ENCODE data around the gene PLPP1. TPM values are rescaled to one million over a fixed set of nuclear protein-coding genes. Genes with fewer than 3 reads are reported as not detected.

PLPP1 gene
- total RNA-seq, 1 donor from 2014 or later, result 26.6 TPM

- H3K4me3 ChIP-seq (ENCODE audit: low read depth, low read length), result no peak overlapping the region
- no peak for DNase-seq (ENCODE audit: low read depth)
- H3K27me3 ChIP-seq (ENCODE audit: control insufficient read depth, insufficient read depth, low read length), result no peaks in the 10 kb centered on the region
- H3K36me3 ChIP-seq (ENCODE audit: control insufficient read depth, insufficient read depth, low read length), result no peaks in the 10 kb centered on the region
- no peak for TF ChIP-seq CTCF (IDR thresholded peaks at IDR 0.05; ENCODE audit: insufficient read depth, low read length, poor library complexity, severe bottlenecking)
Measured at GRCh38 chr5:55557123-55557522, 22.4 kb upstream of the PLPP1 start.

GRCh38 chr5:55554585-55555202 lies 19.9 kb upstream of the PLPP1 start:
- DNase-seq (ENCODE audit: low read depth), result no peak
- no peak for TF ChIP-seq CTCF (IDR thresholded peaks at IDR 0.05; ENCODE audit: insufficient read depth, low read length, poor library complexity, severe bottlenecking)
- no peak overlapping the region for H3K4me3 ChIP-seq (ENCODE audit: low read depth, low read length)
- no peaks in the 10 kb centered on the region for H3K27me3 ChIP-seq (ENCODE audit: control insufficient read depth, insufficient read depth, low read length)
- H3K36me3 ChIP-seq (ENCODE audit: control insufficient read depth, insufficient read depth, low read length), result no peaks in the 10 kb centered on the region

GRCh38 chr5:55551904-55552303 lies 17.1 kb upstream of the PLPP1 start:
- H3K4me3 ChIP-seq (ENCODE audit: low read depth, low read length), result no peak overlapping the region
- no peak for DNase-seq (ENCODE audit: low read depth)
- TF ChIP-seq CTCF (IDR thresholded peaks at IDR 0.05; ENCODE audit: insufficient read depth, low read length, poor library complexity, severe bottlenecking), result no peak
- no peaks in the 10 kb centered on the region for H3K36me3 ChIP-seq (ENCODE audit: control insufficient read depth, insufficient read depth, low read length)
- H3K27me3 ChIP-seq (ENCODE audit: control insufficient read depth, insufficient read depth, low read length), result no peaks in the 10 kb centered on the region

GRCh38 chr5:55551358-55551757 lies 16.6 kb upstream of the PLPP1 start:
- no peaks in the 10 kb centered on the region for H3K36me3 ChIP-seq (ENCODE audit: control insufficient read depth, insufficient read depth, low read length)
- no peak overlapping the region for H3K4me3 ChIP-seq (ENCODE audit: low read depth, low read length)
- TF ChIP-seq CTCF (IDR thresholded peaks at IDR 0.05; ENCODE audit: insufficient read depth, low read length, poor library complexity, severe bottlenecking), result no peak
- no peak for DNase-seq (ENCODE audit: low read depth)
- H3K27me3 ChIP-seq (ENCODE audit: control insufficient read depth, insufficient read depth, low read length), result no peaks in the 10 kb centered on the region

GRCh38 chr5:55547781-55548180 lies 13.0 kb upstream of the PLPP1 start:
- no peak for TF ChIP-seq CTCF (IDR thresholded peaks at IDR 0.05; ENCODE audit: insufficient read depth, low read length, poor library complexity, severe bottlenecking)
- Histone ChIP-seq H3K27me3 (ENCODE audit: control insufficient read depth, insufficient read depth, low read length) (no peaks in the 10 kb centered on the region), H3K4me3 (ENCODE audit: low read depth, low read length) (no peak overlapping the region), H3K36me3 (ENCODE audit: control insufficient read depth, insufficient read depth, low read length) (no peaks in the 10 kb centered on the region)
- DNase-seq (ENCODE audit: low read depth), result no peak

GRCh38 chr5:55546947-55547346 lies 12.2 kb upstream of the PLPP1 start:
- Histone ChIP-seq H3K4me3 (ENCODE audit: low read depth, low read length) (no peak overlapping the region), H3K27me3 (ENCODE audit: control insufficient read depth, insufficient read depth, low read length) (no peaks in the 10 kb centered on the region), H3K36me3 (ENCODE audit: control insufficient read depth, insufficient read depth, low read length) (no peaks in the 10 kb centered on the region)
- DNase-seq (ENCODE audit: low read depth), result no peak
- no peak for TF ChIP-seq CTCF (IDR thresholded peaks at IDR 0.05; ENCODE audit: insufficient read depth, low read length, poor library complexity, severe bottlenecking)
